GM12865 (cell line): Measurements from ENCODE around the gene IRGC.

ENCODE experiments used
- DNase-seq: peaks from one replicate; pipeline ENCODE4 v3.0.0; 2010; ENCODE audit warnings: low read depth
- H3K4me3 ChIP-seq: 2 replicates; pipeline ENCODE4 v1.5.1; 2011; ENCODE audit warnings: mild to moderate bottlenecking, low read depth, low read length, control low read depth
- TF ChIP-seq, protein P1 (sequence below): IDR thresholded peaks from 2 replicates; pipeline ENCODE4 v1.5.1; 2011; ENCODE audit warnings: low read length, control low read depth, low read depth, inconsistent platforms; ENCODE audit not compliant: insufficient read depth; ENCODE audit errors: missing control alignments

IRGC gene, protein sequence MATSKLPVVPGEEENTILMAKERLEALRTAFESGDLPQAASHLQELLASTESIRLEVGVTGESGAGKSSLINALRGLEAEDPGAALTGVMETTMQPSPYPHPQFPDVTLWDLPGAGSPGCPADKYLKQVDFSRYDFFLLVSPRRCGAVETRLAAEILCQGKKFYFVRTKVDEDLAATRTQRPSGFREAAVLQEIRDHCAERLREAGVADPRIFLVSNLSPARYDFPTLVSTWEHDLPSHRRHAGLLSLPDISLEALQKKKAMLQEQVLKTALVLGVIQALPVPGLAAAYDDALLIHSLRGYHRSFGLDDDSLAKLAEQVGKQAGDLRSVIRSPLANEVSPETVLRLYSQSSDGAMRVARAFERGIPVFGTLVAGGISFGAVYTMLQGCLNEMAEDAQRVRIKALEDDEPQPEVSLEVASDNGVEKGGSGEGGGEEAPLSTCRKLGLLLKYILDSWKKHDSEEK

DNA sequence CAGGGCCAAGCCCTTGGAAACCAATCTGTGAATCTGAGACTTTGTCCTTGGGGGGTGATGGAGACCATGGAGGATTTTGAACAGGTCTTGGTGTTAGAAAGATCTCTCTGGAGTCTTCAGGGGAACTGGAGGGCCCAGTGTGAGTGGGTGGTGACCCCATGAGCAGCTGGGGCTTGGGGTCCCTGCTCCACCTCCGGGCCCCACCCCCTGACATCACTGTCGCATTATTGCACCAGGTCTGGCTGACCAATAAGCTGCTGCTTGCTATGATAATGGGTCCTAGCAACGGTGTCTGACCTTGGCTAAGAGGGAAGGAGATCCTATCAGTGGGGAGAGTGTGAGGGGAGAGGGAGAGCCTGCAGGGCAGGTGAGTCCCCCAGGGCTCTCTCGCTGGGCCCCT is at the start of gene IRGC:
TSS of gene IRGC (plus strand) at position 301 of the 400 bp plus-strand sequence. CDS start 2,483 bp downstream, outside the sequence.
- TF ChIP-seq, protein P1, sequence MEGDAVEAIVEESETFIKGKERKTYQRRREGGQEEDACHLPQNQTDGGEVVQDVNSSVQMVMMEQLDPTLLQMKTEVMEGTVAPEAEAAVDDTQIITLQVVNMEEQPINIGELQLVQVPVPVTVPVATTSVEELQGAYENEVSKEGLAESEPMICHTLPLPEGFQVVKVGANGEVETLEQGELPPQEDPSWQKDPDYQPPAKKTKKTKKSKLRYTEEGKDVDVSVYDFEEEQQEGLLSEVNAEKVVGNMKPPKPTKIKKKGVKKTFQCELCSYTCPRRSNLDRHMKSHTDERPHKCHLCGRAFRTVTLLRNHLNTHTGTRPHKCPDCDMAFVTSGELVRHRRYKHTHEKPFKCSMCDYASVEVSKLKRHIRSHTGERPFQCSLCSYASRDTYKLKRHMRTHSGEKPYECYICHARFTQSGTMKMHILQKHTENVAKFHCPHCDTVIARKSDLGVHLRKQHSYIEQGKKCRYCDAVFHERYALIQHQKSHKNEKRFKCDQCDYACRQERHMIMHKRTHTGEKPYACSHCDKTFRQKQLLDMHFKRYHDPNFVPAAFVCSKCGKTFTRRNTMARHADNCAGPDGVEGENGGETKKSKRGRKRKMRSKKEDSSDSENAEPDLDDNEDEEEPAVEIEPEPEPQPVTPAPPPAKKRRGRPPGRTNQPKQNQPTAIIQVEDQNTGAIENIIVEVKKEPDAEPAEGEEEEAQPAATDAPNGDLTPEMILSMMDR: no peak
- no peak for DNase-seq
- H3K4me3 ChIP-seq: no peak within 1 kb of the TSS

GRCh38 chr19:43667126-43667875 is 48.6 kb upstream of the IRGC start:
- no peak for DNase-seq
- TF ChIP-seq, protein P1: no peak
- H3K4me3 ChIP-seq: peak overlapping the region; percentile 64

- DNase-seq: no peak
- TF ChIP-seq, protein P1: no peak
- H3K4me3 ChIP-seq: peak overlapping the region; percentile 64
Observed at GRCh38 chr19:43667876-43668405, 47.9 kb upstream of the IRGC start.

GRCh38 chr19:43668406-43669109 is 47.3 kb upstream of the IRGC start:
- peak overlapping the region; percentile 48 for H3K4me3 ChIP-seq
- DNase-seq: peak; percentile 98
- TF ChIP-seq, protein P1: no peak

DNA sequence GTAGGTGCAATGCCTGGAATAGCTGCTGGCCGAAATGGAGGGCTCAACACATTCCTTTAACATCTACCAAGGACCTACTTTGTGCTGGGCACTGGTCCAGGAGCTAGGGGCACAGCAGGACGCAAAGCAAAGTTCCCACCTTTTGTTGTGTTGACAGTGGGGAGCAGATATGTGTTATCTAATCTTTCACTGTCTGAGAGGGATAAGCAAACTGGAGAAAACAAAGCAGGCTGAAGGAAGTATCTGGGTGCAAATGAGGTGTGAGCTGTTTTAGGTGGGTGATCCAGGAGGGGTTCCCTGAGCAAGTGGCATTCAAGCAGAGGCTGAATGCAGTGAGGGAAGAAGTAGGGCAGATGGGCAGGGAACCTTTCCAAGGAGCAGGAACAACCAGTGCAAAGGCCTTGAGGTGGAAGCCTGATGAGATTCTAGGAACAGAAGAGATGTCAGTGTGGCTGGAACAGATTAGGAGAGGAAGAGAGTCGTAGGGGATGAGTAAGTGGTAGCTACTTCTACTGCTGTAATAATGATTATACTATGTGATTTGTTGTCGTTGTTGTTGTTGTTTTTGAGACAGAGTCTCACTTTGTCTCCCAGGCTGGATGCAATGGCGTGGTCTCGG is 43.7 kb upstream of the IRGC start:
- TF ChIP-seq, protein P1: no peak
- DNase-seq: no peak
- no peak overlapping the region for H3K4me3 ChIP-seq

GRCh38 chr19:43673637-43674036 is 42.2 kb upstream of the IRGC start:
- no peak overlapping the region for H3K4me3 ChIP-seq
- TF ChIP-seq, protein P1: no peak
- no peak for DNase-seq
